HG02798 (cell line): ENCODE data around the gene SPINK6.

ENCODE experiments used
- ATAC-seq: cut with Tn5 transposase; IDR thresholded peaks from one replicate; pipeline ENCODE4 v1.9.1; 2021; ENCODE audit warnings: mild to moderate bottlenecking; ENCODE audit not compliant: unreplicated experiment, poor library complexity

Gene SPINK6

GRCh38 chr5:148214665-148215185 is 11.9 kb downstream of the SPINK6 start:
- no peak for ATAC-seq

GRCh38 chr5:148221508-148221907 is 18.7 kb downstream of the SPINK6 start:
- no peak for ATAC-seq

GRCh38 chr5:148224117-148224742 is 21.4 kb downstream of the SPINK6 start:
- no peak for ATAC-seq

- no peak for ATAC-seq
These were observed 25.6 kb downstream of the SPINK6 start for GRCh38 chr5:148228392-148228984.

GRCh38 chr5:148229840-148230239 is 27.0 kb downstream of the SPINK6 start:
- no peak for ATAC-seq

GRCh38 chr5:148230240-148230639 is 27.4 kb downstream of the SPINK6 start:
- ATAC-seq: no peak

GRCh38 chr5:148237785-148238417 is 35.1 kb downstream of the SPINK6 start:
- ATAC-seq: no peak

GRCh38 chr5:148238418-148238794 is 35.6 kb downstream of the SPINK6 start, which contains the start of gene MARCOL:
TSS of gene MARCOL (plus strand) at chr5:148238525. CDS start at chr5:148238598, 73 bp downstream.
- no peak for ATAC-seq

GRCh38 chr5:148248894-148249293 is 46.1 kb downstream of the SPINK6 start:
- no peak for ATAC-seq

- no peak for ATAC-seq
These were observed 52.6 kb downstream of the SPINK6 start for GRCh38 chr5:148255456-148255855.

- no peak for ATAC-seq
These were observed 56.4 kb downstream of the SPINK6 start for GRCh38 chr5:148259288-148259687.

GRCh38 chr5:148261221-148261620 is 58.4 kb downstream of the SPINK6 start:
- ATAC-seq: no peak
